Osteoblast (primary cell): ENCODE data around the gene ECSCR. TPM values are rescaled to one million over a fixed set of nuclear protein-coding genes. Genes with fewer than 3 reads are reported as not detected.

Experiments used
- DNase-seq: peaks from one replicate; pipeline ENCODE4 v3.0.0; 2011; ENCODE audit warnings: low spot score, mixed read lengths; ENCODE audit not compliant: insufficient read length; ENCODE audit errors: missing footprints
- H2AFZ ChIP-seq: 2 replicates; pipeline ENCODE4 v1.6.0; 2011; ENCODE audit warnings: mild to moderate bottlenecking, low read length
- H3K27ac ChIP-seq: 2 replicates; pipeline ENCODE4 v1.5.1; 2011; ENCODE audit warnings: mild to moderate bottlenecking, low read depth, low read length, moderate library complexity
- H3K27me3 ChIP-seq: 2 replicates; pipeline ENCODE4 v1.6.0; 2012; ENCODE audit warnings: mild to moderate bottlenecking, control low read depth, inconsistent platforms, low read length, moderate library complexity; ENCODE audit not compliant: insufficient read depth
- H3K36me3 ChIP-seq: 2 replicates; pipeline ENCODE4 v1.5.1; 2011; ENCODE audit warnings: mild to moderate bottlenecking, low read length, control low read depth, moderate library complexity; ENCODE audit not compliant: insufficient read depth
- H3K4me1 ChIP-seq: 2 replicates; pipeline ENCODE4 v1.5.1; 2011; ENCODE audit warnings: mild to moderate bottlenecking, low read length, control low read depth, moderate library complexity; ENCODE audit not compliant: insufficient read depth
- H3K4me2 ChIP-seq: 2 replicates; pipeline ENCODE4 v1.6.0; 2011; ENCODE audit warnings: mild to moderate bottlenecking, low read length; ENCODE audit not compliant: insufficient read depth
- H3K4me3 ChIP-seq: fragments of 200-600 bp; sonication (generic); 3 replicates; pipeline ENCODE4 v1.5.1; 2012; ENCODE audit warnings: mild to moderate bottlenecking, low read length, inconsistent platforms; ENCODE audit not compliant: insufficient read depth
- H3K79me2 ChIP-seq: 2 replicates; pipeline ENCODE4 v1.6.0; 2012; ENCODE audit warnings: mild to moderate bottlenecking, low read length, control low read depth, inconsistent platforms; ENCODE audit not compliant: insufficient read depth
- H3K9me3 ChIP-seq: 2 replicates; pipeline ENCODE4 v1.5.1; 2011; ENCODE audit warnings: low read depth, low read length, control low read depth
- H4K20me1 ChIP-seq: 2 replicates; pipeline ENCODE4 v1.6.0; 2012; ENCODE audit warnings: mild to moderate bottlenecking, low read length, control low read depth; ENCODE audit not compliant: insufficient read depth
- small RNA-seq: library from RNA; depleted of rRNA; stranded (forward); fragments of <200 nt; gene quantifications from one replicate; pipeline ENCODE3, GENCODE V24; 2012
- total RNA-seq: library from RNA; depleted of rRNA; stranded (reverse); fragments of >200 nt; gene quantifications from 2 replicates; pipeline ENCODE4 v1.2.3, GENCODE V29; 2012
- TF ChIP-seq, protein P1 (sequence below): IDR thresholded peaks from 2 replicates; pipeline ENCODE4 v1.5.1; 2011; ENCODE audit warnings: mild to moderate bottlenecking, low read depth, low read length, moderate library complexity; ENCODE audit errors: extremely low read depth

ECSCR gene
- total RNA-seq, 1 donor, result 0.36 TPM

DNA sequence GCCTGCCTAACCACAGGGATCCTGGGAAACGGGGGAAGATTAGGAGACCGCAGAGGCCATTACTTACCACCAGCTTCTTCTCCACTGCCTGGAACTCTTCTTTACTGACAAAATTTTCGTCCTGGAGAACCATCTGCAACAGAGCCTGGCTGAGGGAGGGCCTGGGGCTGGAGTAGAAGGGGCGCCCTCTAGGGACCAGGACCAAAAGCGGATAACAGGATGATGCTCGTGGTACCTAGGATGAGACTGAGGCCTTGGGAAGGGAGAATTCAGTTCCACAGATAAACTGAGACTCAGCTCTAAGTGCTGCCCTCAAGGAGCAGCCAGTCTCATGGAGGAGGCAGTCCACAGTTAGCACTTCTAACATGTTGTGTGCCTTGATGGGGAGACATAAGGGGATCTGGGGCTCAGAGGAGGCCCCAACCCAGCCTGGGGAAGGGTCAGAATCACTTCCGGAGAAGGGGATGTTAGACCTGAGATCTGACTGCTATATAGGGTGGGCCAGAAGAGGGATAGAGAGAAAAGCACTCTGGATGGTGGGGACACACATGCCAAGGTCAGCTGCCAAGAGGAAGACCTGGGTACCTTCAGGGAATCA is 59.9 kb downstream of the ECSCR start:
- Histone ChIP-seq H3K27ac (no peak overlapping the region), H3K4me2 (no peak overlapping the region), H4K20me1 (no peaks in the 10 kb centered on the region), H3K4me3 (no peak overlapping the region), H3K36me3 (no peaks in the 10 kb centered on the region), H3K79me2 (no peaks in the 10 kb centered on the region), H3K4me1 (peaks cover 13% of the 10 kb centered on the region), H2AFZ (no peak overlapping the region), H3K9me3 (no peaks in the 10 kb centered on the region), H3K27me3 (no peaks in the 10 kb centered on the region)
- DNase-seq, result no peak
- TF ChIP-seq, protein P1, sequence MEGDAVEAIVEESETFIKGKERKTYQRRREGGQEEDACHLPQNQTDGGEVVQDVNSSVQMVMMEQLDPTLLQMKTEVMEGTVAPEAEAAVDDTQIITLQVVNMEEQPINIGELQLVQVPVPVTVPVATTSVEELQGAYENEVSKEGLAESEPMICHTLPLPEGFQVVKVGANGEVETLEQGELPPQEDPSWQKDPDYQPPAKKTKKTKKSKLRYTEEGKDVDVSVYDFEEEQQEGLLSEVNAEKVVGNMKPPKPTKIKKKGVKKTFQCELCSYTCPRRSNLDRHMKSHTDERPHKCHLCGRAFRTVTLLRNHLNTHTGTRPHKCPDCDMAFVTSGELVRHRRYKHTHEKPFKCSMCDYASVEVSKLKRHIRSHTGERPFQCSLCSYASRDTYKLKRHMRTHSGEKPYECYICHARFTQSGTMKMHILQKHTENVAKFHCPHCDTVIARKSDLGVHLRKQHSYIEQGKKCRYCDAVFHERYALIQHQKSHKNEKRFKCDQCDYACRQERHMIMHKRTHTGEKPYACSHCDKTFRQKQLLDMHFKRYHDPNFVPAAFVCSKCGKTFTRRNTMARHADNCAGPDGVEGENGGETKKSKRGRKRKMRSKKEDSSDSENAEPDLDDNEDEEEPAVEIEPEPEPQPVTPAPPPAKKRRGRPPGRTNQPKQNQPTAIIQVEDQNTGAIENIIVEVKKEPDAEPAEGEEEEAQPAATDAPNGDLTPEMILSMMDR, result peak; percentile 40

DNA sequence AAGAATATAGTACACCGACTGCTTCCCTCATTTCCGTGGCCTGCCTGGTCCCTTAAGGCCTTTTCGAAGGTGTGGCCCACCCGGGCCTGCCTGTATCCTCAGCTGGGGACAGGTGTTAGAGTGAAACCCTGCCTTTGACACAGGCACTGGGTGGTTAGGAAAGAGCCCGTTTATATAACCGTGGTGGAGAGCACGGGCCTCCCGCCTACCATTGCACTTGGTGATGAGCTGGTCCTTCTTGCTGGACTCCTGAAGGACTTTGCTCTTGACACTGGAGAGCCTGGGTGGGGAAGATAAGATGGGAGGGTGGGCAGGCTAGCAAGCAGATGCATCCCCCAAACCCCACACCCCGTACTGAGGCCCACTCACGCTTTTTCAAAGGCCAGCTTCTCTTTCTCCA is 61.0 kb downstream of the ECSCR start:
- TF ChIP-seq, protein P1, result no peak
- H4K20me1 ChIP-seq, result no peaks in the 10 kb centered on the region
- no peak overlapping the region for H3K4me2 ChIP-seq
- no peak overlapping the region for H3K4me3 ChIP-seq
- H2AFZ ChIP-seq, result no peak overlapping the region
- H3K9me3 ChIP-seq, result no peaks in the 10 kb centered on the region
- no peak overlapping the region for H3K27ac ChIP-seq
- H3K4me1 ChIP-seq, result peaks cover 13% of the 10 kb centered on the region
- H3K27me3 ChIP-seq, result no peaks in the 10 kb centered on the region
- DNase-seq, result no peak
- no peaks in the 10 kb centered on the region for H3K36me3 ChIP-seq
- H3K79me2 ChIP-seq, result no peaks in the 10 kb centered on the region

DNA sequence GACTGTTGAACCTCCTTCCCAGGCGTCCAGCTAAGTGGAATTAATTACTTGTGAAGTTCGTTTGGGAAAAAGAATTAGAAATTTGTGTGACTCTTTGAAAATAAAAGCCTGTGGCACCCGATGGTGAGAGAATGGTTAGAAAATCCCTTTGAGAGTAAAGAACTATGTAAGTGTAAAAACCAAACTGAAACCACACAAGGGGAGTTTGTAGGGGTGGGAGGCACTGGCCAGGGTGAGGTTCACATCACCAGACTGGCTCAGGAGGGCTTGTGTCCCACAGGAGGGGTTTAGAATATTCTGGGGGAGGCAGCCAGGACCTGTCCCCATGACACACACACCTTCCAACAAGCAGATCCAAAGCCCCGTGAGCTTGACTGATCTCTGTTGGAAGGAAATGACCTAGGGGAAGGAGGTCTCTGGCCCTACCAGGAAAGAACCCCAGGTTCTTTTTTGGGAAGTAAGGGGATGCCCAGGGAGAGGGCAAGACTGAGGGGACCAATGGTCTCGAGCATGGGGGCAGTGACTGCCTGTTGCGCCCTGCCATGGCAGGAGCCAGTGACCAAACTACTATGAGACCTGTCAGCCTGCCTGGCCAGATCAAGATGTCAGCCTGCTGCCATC is 62.9 kb downstream of the ECSCR start:
- H3K4me2 ChIP-seq, result no peak overlapping the region
- TF ChIP-seq, protein P1, result no peak
- no peaks in the 10 kb centered on the region for H3K79me2 ChIP-seq
- no peaks in the 10 kb centered on the region for H3K36me3 ChIP-seq
- no peak for DNase-seq
- no peak overlapping the region for H3K4me3 ChIP-seq
- H3K27ac ChIP-seq, result no peak overlapping the region
- H4K20me1 ChIP-seq, result peaks cover 4% of the 10 kb centered on the region
- H3K4me1 ChIP-seq, result peaks cover 13% of the 10 kb centered on the region
- H2AFZ ChIP-seq, result no peak overlapping the region
- H3K27me3 ChIP-seq, result peaks cover 2% of the 10 kb centered on the region
- H3K9me3 ChIP-seq, result no peaks in the 10 kb centered on the region

Small RNA genes within 50 kb of the gene (small RNA-seq; reads per million reads assigned to genes)
- not detected for gene RNU5B-4P

Other genes with a start within 250 kb of the ECSCR start
- gene MATR3, start 169.0 kb downstream of the ECSCR start, total RNA-seq, result 263 and 284 TPM in 2 replicates
- 42.4 and 47.8 TPM in 2 replicates for gene PAIP2, start 120.9 kb downstream of the ECSCR start, total RNA-seq
- gene SLC23A1, start 79.4 kb downstream of the ECSCR start, total RNA-seq, result not detected in 2 replicates
- gene MZB1, start 72.8 kb downstream of the ECSCR start, total RNA-seq, result 0.29 TPM in 1 of 2 replicates, not detected in the other
- gene PROB1, start 67.6 kb downstream of the ECSCR start, total RNA-seq, result 1.1 and 1.2 TPM in 2 replicates
- gene SPATA24, start 58.7 kb downstream of the ECSCR start, total RNA-seq, result 2.9 and 3.6 TPM in 2 replicates
- 12.4 and 16.3 TPM in 2 replicates for gene DNAJC18, start 23.2 kb downstream of the ECSCR start, total RNA-seq
- not detected in 2 replicates for gene SMIM33, start 8.3 kb upstream of the ECSCR start, total RNA-seq
- 46.3 and 48.3 TPM in 2 replicates for gene STING1, start 20.0 kb upstream of the ECSCR start, total RNA-seq
- gene UBE2D2, start 98.6 kb upstream of the ECSCR start, total RNA-seq, result 52.8 and 58.6 TPM in 2 replicates
- gene CXXC5, start 185.6 kb upstream of the ECSCR start, total RNA-seq, result 186 and 210 TPM in 2 replicates